ENCODE data around the gene RBFOX2.

DNA sequence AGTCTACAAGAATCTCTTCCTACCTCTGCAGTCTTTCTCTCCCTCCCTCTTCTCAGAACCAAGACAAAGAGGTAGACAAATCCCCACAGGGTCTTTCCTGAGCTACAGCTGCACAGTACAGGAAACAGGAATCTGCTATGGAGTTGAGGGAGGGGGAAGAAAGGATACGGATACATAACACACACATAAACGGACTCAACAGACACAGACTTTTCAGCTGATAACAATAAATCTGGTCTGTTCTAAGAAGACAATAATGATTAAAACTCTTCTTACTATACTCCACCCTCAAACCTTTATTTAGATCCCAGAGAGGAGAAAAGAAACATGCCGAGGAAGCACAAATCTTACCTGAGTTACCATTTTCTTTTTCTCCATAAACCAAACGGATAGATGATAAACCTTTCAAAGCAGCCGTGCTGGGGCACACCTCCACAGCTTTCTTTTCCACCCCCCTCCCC is 188.8 kb downstream of the RBFOX2 start:
- TF ChIP-seq, protein P1, sequence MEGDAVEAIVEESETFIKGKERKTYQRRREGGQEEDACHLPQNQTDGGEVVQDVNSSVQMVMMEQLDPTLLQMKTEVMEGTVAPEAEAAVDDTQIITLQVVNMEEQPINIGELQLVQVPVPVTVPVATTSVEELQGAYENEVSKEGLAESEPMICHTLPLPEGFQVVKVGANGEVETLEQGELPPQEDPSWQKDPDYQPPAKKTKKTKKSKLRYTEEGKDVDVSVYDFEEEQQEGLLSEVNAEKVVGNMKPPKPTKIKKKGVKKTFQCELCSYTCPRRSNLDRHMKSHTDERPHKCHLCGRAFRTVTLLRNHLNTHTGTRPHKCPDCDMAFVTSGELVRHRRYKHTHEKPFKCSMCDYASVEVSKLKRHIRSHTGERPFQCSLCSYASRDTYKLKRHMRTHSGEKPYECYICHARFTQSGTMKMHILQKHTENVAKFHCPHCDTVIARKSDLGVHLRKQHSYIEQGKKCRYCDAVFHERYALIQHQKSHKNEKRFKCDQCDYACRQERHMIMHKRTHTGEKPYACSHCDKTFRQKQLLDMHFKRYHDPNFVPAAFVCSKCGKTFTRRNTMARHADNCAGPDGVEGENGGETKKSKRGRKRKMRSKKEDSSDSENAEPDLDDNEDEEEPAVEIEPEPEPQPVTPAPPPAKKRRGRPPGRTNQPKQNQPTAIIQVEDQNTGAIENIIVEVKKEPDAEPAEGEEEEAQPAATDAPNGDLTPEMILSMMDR (IDR thresholded peaks at IDR 0.05): no peak
- no peak for TF ChIP-seq ZFX (IDR thresholded peaks at IDR 0.05; ENCODE audit: borderline replicate concordance)
